Mucosa of descending colon (tissue), 3 donors: Measurements from ENCODE around the gene PTPRA. TPM values are rescaled to one million over a fixed set of nuclear protein-coding genes. Genes with fewer than 3 reads are reported as not detected.

Source experiments
- ATAC-seq: fragments of 200-7000 bp; cut with Tn5 transposase; one replicate; pipeline ENCODE4 v1.9.1; 2020; ENCODE audit warnings: mild to moderate bottlenecking, moderate library complexity
- DNase-seq, 3 donors: peaks; one replicate each; pipeline ENCODE4 v3.0.0-alpha.2; 2020
- H3K36me3 ChIP-seq: fragments of 200-600 bp; one replicate; pipeline ENCODE4 v1.8.0; 2021; ENCODE audit warnings: low read depth, mild to moderate bottlenecking
- H3K4me1 ChIP-seq: fragments of 200-600 bp; one replicate; pipeline ENCODE4 v1.8.0; 2021; ENCODE audit warnings: low read depth, mild to moderate bottlenecking
- H3K4me3 ChIP-seq: fragments of 200-600 bp; one replicate; pipeline ENCODE4 v1.8.0; 2021; ENCODE audit warnings: mild to moderate bottlenecking
- H3K9me3 ChIP-seq: fragments of 200-600 bp; one replicate; pipeline ENCODE4 v1.8.0; 2021; ENCODE audit warnings: mild to moderate bottlenecking
- CTCF ChIP-seq: fragments of 200-600 bp; IDR thresholded peaks from one replicate; pipeline ENCODE4 v1.8.0; 2022; ENCODE audit warnings: antibody characterized with exemption, mild to moderate bottlenecking
- intact Hi-C, 2 donors: fragments of 100-400 bp; cut with DNase I in 1 of 2; cut with micrococcal nuclease in 1 of 2; formaldehyde crosslinking; loops; one replicate each; pipeline versions ENCODE4 v1.11.0 to v1.11.1; 2022; cut with DNase I, micrococcal nuclease
- total RNA-seq, 3 donors: library from RNA; stranded (reverse); fragmentation: NEBNext Ultra II Directional in 2 of 3; extraction: Animal tissue kit (Norgen Biotek cat#: 25700) in 2 of 3; gene quantifications; one replicate each; pipeline versions ENCODE4 v1.2.1 to v1.2.4, GENCODE V29; 2021 to 2023
- donor health status: DM: no; HTN: no; CAD: no; lungs with moderate emphysema.
- donor health status: DM: no; HTN: no; CAD: no.
- donor health status: DM: no; HTN: yes; CAD: no.

Gene PTPRA
- total RNA-seq, 3 donors from 2014 or later, result 39.0 to 64.7 (median 59.3) TPM

- ATAC-seq, result no peak
- Histone ChIP-seq H3K36me3 (no peaks in the 10 kb centered on the region), H3K4me1 (no peaks in the 10 kb centered on the region), H3K9me3 (no peaks in the 10 kb centered on the region), H3K4me3 (no peak overlapping the region)
- no peak for DNase-seq
- no peak for TF ChIP-seq CTCF
- intact Hi-C loops, result no loop called here
These were observed 38.7 kb upstream of the PTPRA start for GRCh38 chr20:2834401-2835110.

GRCh38 chr20:2835331-2835796 is 37.9 kb upstream of the PTPRA start:
- H3K4me1 ChIP-seq, result no peaks in the 10 kb centered on the region
- H3K9me3 ChIP-seq, result no peaks in the 10 kb centered on the region
- ATAC-seq (no peak), DNase-seq (no peak)
- no peak for TF ChIP-seq CTCF
- intact Hi-C loops, result no loop called here
- H3K36me3 ChIP-seq, result no peaks in the 10 kb centered on the region
- H3K4me3 ChIP-seq, result no peak overlapping the region

- Histone ChIP-seq H3K4me3 (no peak overlapping the region), H3K4me1 (no peaks in the 10 kb centered on the region), H3K9me3 (no peaks in the 10 kb centered on the region), H3K36me3 (no peaks in the 10 kb centered on the region)
- ATAC-seq (no peak), DNase-seq (no peak)
- TF ChIP-seq CTCF, result no peak
- intact Hi-C loops, result no loop called here
These were observed 37.2 kb upstream of the PTPRA start for GRCh38 chr20:2836035-2836434.

GRCh38 chr20:2837221-2837960 is 35.9 kb upstream of the PTPRA start:
- H3K9me3 ChIP-seq, result no peaks in the 10 kb centered on the region
- no peak for ATAC-seq
- DNase-seq, result no peak
- intact Hi-C loops, result no loop called here
- peaks cover 7% of the 10 kb centered on the region for H3K4me1 ChIP-seq
- TF ChIP-seq CTCF, result no peak
- no peaks in the 10 kb centered on the region for H3K36me3 ChIP-seq
- no peak overlapping the region for H3K4me3 ChIP-seq

- no peaks in the 10 kb centered on the region for H3K9me3 ChIP-seq
- no peaks in the 10 kb centered on the region for H3K36me3 ChIP-seq
- peaks cover 7% of the 10 kb centered on the region for H3K4me1 ChIP-seq
- no peak for DNase-seq
- no peak for ATAC-seq
- TF ChIP-seq CTCF, result no peak
- intact Hi-C loops, result no loop called here
- no peak overlapping the region for H3K4me3 ChIP-seq
These were observed 35.0 kb upstream of the PTPRA start for GRCh38 chr20:2838170-2838797.
